Esophagus muscularis mucosa (tissue), 4 donors: ENCODE results near the gene KIF2A. TPM values are rescaled to one million over a fixed set of nuclear protein-coding genes. Genes with fewer than 3 reads are reported as not detected.

ENCODE experiments used
- DNase-seq: peaks from one replicate; pipeline ENCODE4 v3.0.0-alpha.2; 2017; ENCODE audit errors: extremely low spot score
- H3K27ac ChIP-seq, 4 donors: fragments of 200-600 bp; sonication (generic); replicated peaks in 1 of 4; 1 replicate in 3 of 4; 2 replicates in 1 of 4; pipeline ENCODE4 v1.5.1; 2016 to 2019; ENCODE audit warnings: mild to moderate bottlenecking in 1 of 4
- H3K27me3 ChIP-seq, 4 donors: fragments of 200-600 bp; sonication (generic); one replicate each; pipeline versions ENCODE4 v1.5.1 to v1.6.0; 2016 to 2019
- H3K36me3 ChIP-seq, 4 donors: fragments of 200-600 bp; sonication (generic); one replicate each; pipeline ENCODE4 v1.5.1; 2016 to 2019
- H3K4me1 ChIP-seq, 4 donors: fragments of 200-600 bp; sonication (generic); one replicate each; pipeline ENCODE4 v1.5.1; 2016 to 2019
- H3K4me3 ChIP-seq, 4 donors: fragments of 200-600 bp; sonication (generic); 1 replicate in 2 of 4; 2 replicates in 2 of 4; pipeline ENCODE4 v1.5.1; 2016 to 2019; ENCODE audit warnings: mild to moderate bottlenecking in 4 of 4, moderate library complexity in 1 of 4
- H3K9me3 ChIP-seq, 4 donors: fragments of 200-600 bp; sonication (generic); 1 replicate in 3 of 4; 2 replicates in 1 of 4; pipeline ENCODE4 v1.5.1; 2016 to 2019
- EP300 ChIP-seq: sonication (generic); formaldehyde crosslinking; IDR thresholded peaks from one replicate; pipeline ENCODE4 v1.6.1; 2017; ENCODE audit warnings: antibody characterized with exemption
- POLR2A ChIP-seq: fragments of 450-650 bp; IDR thresholded peaks from one replicate; pipeline ENCODE4 v1.6.1; 2017; ENCODE audit warnings: antibody characterized with exemption, moderate library complexity, mild to moderate bottlenecking, low read depth
- POLR2AphosphoS5 ChIP-seq, 2 donors: sonication (generic); formaldehyde crosslinking; IDR thresholded peaks; one replicate each; pipeline ENCODE4 v1.6.1; 2017; ENCODE audit warnings: antibody characterized with exemption in 2 of 2
- WGBS: methylation state at CpG from one replicate; pipeline ENCODE4 v1.1.5; 2018; 5-methylcytosine and 5-hydroxymethylcytosine counted together
- intact Hi-C: fragments of 100-400 bp; cut with DNase I; formaldehyde crosslinking; loops from one replicate; pipeline ENCODE4 v1.15.1; 2023
- total RNA-seq, 4 donors: library from RNA; depleted of rRNA; stranded (reverse); fragments of >200 nt; gene quantifications; one replicate each; pipeline versions ENCODE4 v1.1.0 to v1.2.1, GENCODE V29; 2016
- TF ChIP-seq, protein P1 (sequence below), 3 experiments: fragments of 200-600 bp in 2 of 3; fragments of 450-650 bp in 1 of 3; sonication (generic) in 2 of 3; IDR thresholded peaks; one replicate each; pipeline ENCODE4 v1.5.1; 2017 to 2019; ENCODE audit warnings: antibody characterized with exemption in 3 of 3, mild to moderate bottlenecking in 2 of 3, moderate library complexity in 1 of 3

KIF2A gene
- total RNA-seq, 4 donors from 2014 or later = 31.6 to 37.1 (median 33.3) TPM

GRCh38 chr5:62315376-62316175 lies 9.6 kb downstream of the KIF2A start:
- DNase-seq = no peak
- Histone ChIP-seq H3K27ac (no peak overlapping the region), H3K36me3 (no peaks in the 10 kb centered on the region), H3K4me1 (peaks cover 0 to 57% (median 31%) of the 10 kb centered on the region in 4 donors), H3K9me3 (no peaks in the 10 kb centered on the region), H3K27me3 (no peaks in the 10 kb centered on the region), H3K4me3 (no peak overlapping the region)
- intact Hi-C loops = no loop called here
- TF ChIP-seq POLR2AphosphoS5 (IDR thresholded peaks at IDR 0.05) = no peak
- TF ChIP-seq, protein P1, sequence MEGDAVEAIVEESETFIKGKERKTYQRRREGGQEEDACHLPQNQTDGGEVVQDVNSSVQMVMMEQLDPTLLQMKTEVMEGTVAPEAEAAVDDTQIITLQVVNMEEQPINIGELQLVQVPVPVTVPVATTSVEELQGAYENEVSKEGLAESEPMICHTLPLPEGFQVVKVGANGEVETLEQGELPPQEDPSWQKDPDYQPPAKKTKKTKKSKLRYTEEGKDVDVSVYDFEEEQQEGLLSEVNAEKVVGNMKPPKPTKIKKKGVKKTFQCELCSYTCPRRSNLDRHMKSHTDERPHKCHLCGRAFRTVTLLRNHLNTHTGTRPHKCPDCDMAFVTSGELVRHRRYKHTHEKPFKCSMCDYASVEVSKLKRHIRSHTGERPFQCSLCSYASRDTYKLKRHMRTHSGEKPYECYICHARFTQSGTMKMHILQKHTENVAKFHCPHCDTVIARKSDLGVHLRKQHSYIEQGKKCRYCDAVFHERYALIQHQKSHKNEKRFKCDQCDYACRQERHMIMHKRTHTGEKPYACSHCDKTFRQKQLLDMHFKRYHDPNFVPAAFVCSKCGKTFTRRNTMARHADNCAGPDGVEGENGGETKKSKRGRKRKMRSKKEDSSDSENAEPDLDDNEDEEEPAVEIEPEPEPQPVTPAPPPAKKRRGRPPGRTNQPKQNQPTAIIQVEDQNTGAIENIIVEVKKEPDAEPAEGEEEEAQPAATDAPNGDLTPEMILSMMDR (IDR thresholded peaks at IDR 0.05) = no peak
- TF ChIP-seq POLR2A = no peak
- WGBS = 89% methylated on average over 2 of the region's 2 CpGs

DNA sequence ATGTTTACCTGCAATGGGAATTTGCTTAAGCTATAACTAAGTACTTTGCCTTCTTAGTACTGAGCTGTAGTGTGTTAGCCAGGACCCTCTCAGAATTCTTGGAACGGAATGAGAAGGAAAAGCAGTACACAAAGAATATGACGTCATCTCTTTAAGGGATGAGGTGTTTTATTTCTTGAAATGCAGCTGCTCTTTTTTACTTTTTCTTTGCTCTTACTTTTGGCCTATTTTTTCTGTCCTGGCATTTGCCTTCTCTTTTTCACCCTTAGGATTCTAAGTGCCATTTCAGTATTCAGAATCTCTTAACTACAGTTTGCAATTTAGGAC lies 10.1 kb downstream of the KIF2A start:
- Histone ChIP-seq H3K36me3 (no peaks in the 10 kb centered on the region), H3K4me3 (no peak overlapping the region), H3K4me1 (peaks cover 0 to 54% (median 28%) of the 10 kb centered on the region in 4 donors), H3K27me3 (no peaks in the 10 kb centered on the region), H3K9me3 (no peaks in the 10 kb centered on the region), H3K27ac (no peak overlapping the region)
- intact Hi-C loops = no loop called here
- DNase-seq = no peak
- WGBS = 19% methylated on average over 2 of the region's 2 CpGs
- TF ChIP-seq, protein P1 (IDR thresholded peaks at IDR 0.05) = no peak
- TF ChIP-seq POLR2A = no peak
- TF ChIP-seq EP300 = no peak
- no peak for TF ChIP-seq POLR2AphosphoS5 (IDR thresholded peaks at IDR 0.05)

- TF ChIP-seq POLR2A = no peak
- TF ChIP-seq, protein P1 (IDR thresholded peaks at IDR 0.05) = no peak
- 100% methylated on average over 3 of the region's 3 CpGs for WGBS
- intact Hi-C loops = no loop called here
- Histone ChIP-seq H3K4me1 (peaks cover 0 to 39% (median 15%) of the 10 kb centered on the region in 4 donors), H3K9me3 (no peaks in the 10 kb centered on the region), H3K36me3 (peaks cover 0 to 7% (median 0%) of the 10 kb centered on the region in 4 donors), H3K27ac (no peak overlapping the region), H3K27me3 (no peaks in the 10 kb centered on the region), H3K4me3 (no peak overlapping the region)
- no peak for DNase-seq
These were observed 11.8 kb downstream of the KIF2A start for GRCh38 chr5:62317810-62318209.

- Histone ChIP-seq H3K36me3 (peaks cover 0 to 7% (median 0%) of the 10 kb centered on the region in 4 donors), H3K27ac (no peak overlapping the region), H3K27me3 (no peaks in the 10 kb centered on the region), H3K4me3 (no peak overlapping the region), H3K4me1 (peaks cover 0 to 8% (median 0%) of the 10 kb centered on the region in 4 donors), H3K9me3 (no peaks in the 10 kb centered on the region)
- no peak for DNase-seq
- intact Hi-C loops = no loop called here
- 86% methylated on average over 1 of the region's 1 CpG for WGBS
- TF ChIP-seq EP300 (no peak), POLR2A (no peak), POLR2AphosphoS5 (IDR thresholded peaks at IDR 0.05) (no peak)
- TF ChIP-seq, protein P1 (IDR thresholded peaks at IDR 0.05) = no peak
These were observed 16.5 kb downstream of the KIF2A start for GRCh38 chr5:62322484-62322883.

GRCh38 chr5:62326302-62326701 lies 20.3 kb downstream of the KIF2A start:
- Histone ChIP-seq H3K4me3 (no peak overlapping the region), H3K4me1 (peaks cover 0 to 7% (median 5%) of the 10 kb centered on the region in 4 donors), H3K27ac (no peak overlapping the region), H3K27me3 (no peaks in the 10 kb centered on the region), H3K36me3 (peaks cover 0 to 7% (median 0%) of the 10 kb centered on the region in 4 donors), H3K9me3 (no peaks in the 10 kb centered on the region)
- TF ChIP-seq POLR2A = no peak
- TF ChIP-seq EP300 = no peak
- TF ChIP-seq, protein P1 (IDR thresholded peaks at IDR 0.05) = no peak
- TF ChIP-seq POLR2AphosphoS5 (IDR thresholded peaks at IDR 0.05) = no peak
- no peak for DNase-seq
- intact Hi-C loops = no loop called here
- WGBS = 82% methylated on average over 1 of the region's 1 CpG
